ENCODE data around the gene CTXND1. TPM values are rescaled to one million over a fixed set of nuclear protein-coding genes. Genes with fewer than 3 reads are reported as not detected.

Gene CTXND1
- total RNA-seq, 1 experiment from 2014 or later: not detected

- no peak for TF ChIP-seq EZH2phosphoT487 (IDR thresholded peaks at IDR 0.05; ENCODE audit: borderline replicate concordance, low read length)
- TF ChIP-seq EZH2 (IDR thresholded peaks at IDR 0.05; ENCODE audit: low read length, unreplicated experiment): no peak
- no peak for TF ChIP-seq CTCF (conservative IDR thresholded peaks at IDR 0.05; ENCODE audit: low read depth, low read length)
- Histone ChIP-seq H3K4me1 (ENCODE audit: insufficient read depth, low read length) (no peaks in the 10 kb centered on the region), H3K9me2 (replicated peaks; ENCODE audit: low read length) (no peaks in the 10 kb centered on the region), H3F3A (ENCODE audit: low read length, unreplicated experiment) (no peaks in the 10 kb centered on the region), H3K4me3 (ENCODE audit: low read length) (no peak overlapping the region), H3K36me3 (ENCODE audit: low read depth, low read length) (no peaks in the 10 kb centered on the region), H3K9me3 (ENCODE audit: low read length) (no peaks in the 10 kb centered on the region), H4K20me1 (ENCODE audit: low read length) (no peaks in the 10 kb centered on the region), H3K27ac (ENCODE audit: low read length) (no peak overlapping the region), H3K79me2 (ENCODE audit: low read length) (no peaks in the 10 kb centered on the region), H2AFZ (ENCODE audit: low read length) (no peak overlapping the region), H3K9ac (ENCODE audit: low read length) (no peak overlapping the region), H3K4me2 (ENCODE audit: low read length) (no peak overlapping the region), H3K27me3 (ENCODE audit: low read length) (peaks cover 73% of the 10 kb centered on the region)
- POLR2A ChIA-PET (ENCODE audit: unreplicated experiment): no interaction called here
- CTCF ChIA-PET: no interaction called here
- no TSS peak for BruUV-seq (replicated peaks)
- DNase-seq (no peak), ATAC-seq (no peak)
- intact Hi-C loops (cut with micrococcal nuclease): no loop called here
These were observed 4.7 kb downstream of the CTXND1 start for GRCh38 chr15:80247320-80247719.

GRCh38 chr15:80246425-80246894 is 5.6 kb downstream of the CTXND1 start:
- Histone ChIP-seq H3K9me2 (replicated peaks; ENCODE audit: low read length) (no peaks in the 10 kb centered on the region), H3K27me3 (ENCODE audit: low read length) (peaks cover 65% of the 10 kb centered on the region), H3K4me1 (ENCODE audit: insufficient read depth, low read length) (no peaks in the 10 kb centered on the region), H3K36me3 (ENCODE audit: low read depth, low read length) (no peaks in the 10 kb centered on the region), H3K79me2 (ENCODE audit: low read length) (no peaks in the 10 kb centered on the region), H2AFZ (ENCODE audit: low read length) (no peak overlapping the region), H3K27ac (ENCODE audit: low read length) (no peak overlapping the region), H3K9me3 (ENCODE audit: low read length) (no peaks in the 10 kb centered on the region), H3K4me3 (ENCODE audit: low read length) (no peak overlapping the region), H3F3A (ENCODE audit: low read length, unreplicated experiment) (no peaks in the 10 kb centered on the region), H4K20me1 (ENCODE audit: low read length) (no peaks in the 10 kb centered on the region), H3K4me2 (ENCODE audit: low read length) (no peak overlapping the region), H3K9ac (ENCODE audit: low read length) (no peak overlapping the region)
- ChIA-PET CTCF (no interaction called here), POLR2A (ENCODE audit: unreplicated experiment) (no interaction called here)
- DNase-seq: no peak
- intact Hi-C loops (cut with micrococcal nuclease): no loop called here
- no TSS peak for BruUV-seq (replicated peaks)
- TF ChIP-seq CTCF (conservative IDR thresholded peaks at IDR 0.05; ENCODE audit: low read depth, low read length): no peak
- TF ChIP-seq EZH2phosphoT487 (IDR thresholded peaks at IDR 0.05; ENCODE audit: borderline replicate concordance, low read length): no peak
- TF ChIP-seq EZH2 (IDR thresholded peaks at IDR 0.05; ENCODE audit: low read length, unreplicated experiment): no peak
- ATAC-seq: no peak

DNA sequence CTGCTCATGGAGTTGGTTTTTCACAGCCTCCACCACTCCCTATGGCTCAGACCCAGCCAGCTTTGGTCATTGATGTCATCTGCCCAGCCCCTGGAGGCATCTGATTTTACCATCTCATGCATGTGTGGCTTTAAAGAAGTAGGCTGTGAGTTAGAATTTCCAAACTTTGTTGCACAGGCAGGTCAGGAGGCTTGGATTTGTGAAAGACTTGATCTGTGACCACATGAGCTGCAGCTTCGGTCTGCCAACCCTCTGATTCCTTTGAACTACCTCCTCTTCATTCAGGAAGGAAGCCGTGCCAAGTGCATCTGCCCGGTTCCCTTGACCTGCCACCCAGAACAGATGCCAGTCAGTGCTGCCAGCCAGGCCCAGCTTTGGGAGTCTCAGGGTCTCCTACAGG is 9.2 kb downstream of the CTXND1 start:
- TF ChIP-seq EZH2phosphoT487 (IDR thresholded peaks at IDR 0.05; ENCODE audit: borderline replicate concordance, low read length) (no peak), EZH2 (IDR thresholded peaks at IDR 0.05; ENCODE audit: low read length, unreplicated experiment) (no peak), CTCF (conservative IDR thresholded peaks at IDR 0.05; ENCODE audit: low read depth, low read length) (no peak)
- Histone ChIP-seq H3K79me2 (ENCODE audit: low read length) (no peaks in the 10 kb centered on the region), H3K4me3 (ENCODE audit: low read length) (no peak overlapping the region), H3K27ac (ENCODE audit: low read length) (no peak overlapping the region), H2AFZ (ENCODE audit: low read length) (no peak overlapping the region), H3K4me2 (ENCODE audit: low read length) (no peak overlapping the region), H3K36me3 (ENCODE audit: low read depth, low read length) (no peaks in the 10 kb centered on the region), H3K9me3 (ENCODE audit: low read length) (no peaks in the 10 kb centered on the region), H3F3A (ENCODE audit: low read length, unreplicated experiment) (no peaks in the 10 kb centered on the region), H3K9ac (ENCODE audit: low read length) (no peak overlapping the region), H3K9me2 (replicated peaks; ENCODE audit: low read length) (no peaks in the 10 kb centered on the region), H4K20me1 (ENCODE audit: low read length) (no peaks in the 10 kb centered on the region), H3K4me1 (ENCODE audit: insufficient read depth, low read length) (no peaks in the 10 kb centered on the region), H3K27me3 (ENCODE audit: low read length) (peaks cover 32% of the 10 kb centered on the region)
- CTCF ChIA-PET: no interaction called here
- DNase-seq: no peak
- POLR2A ChIA-PET (ENCODE audit: unreplicated experiment): no interaction called here
- no peak for ATAC-seq
- BruUV-seq (replicated peaks): no TSS peak
- intact Hi-C loops (cut with micrococcal nuclease): no loop called here

Measured in PC-3 (cell line).